Parathyroid adenoma (tissue), 2 donors: Measurements from ENCODE around the gene PGF.

ENCODE experiments used
- H2AFZ ChIP-seq: fragments of 300-600 bp; sonication (generic); one replicate; pipeline ENCODE4 v1.7.0; 2017; ENCODE audit warnings: antibody characterized with exemption, mild to moderate bottlenecking
- H3K27ac ChIP-seq: fragments of 300-600 bp; sonication (generic); one replicate; pipeline ENCODE4 v1.7.0; 2017
- H3K27me3 ChIP-seq: fragments of 300-600 bp; sonication (generic); one replicate; pipeline ENCODE4 v1.7.0; 2017; ENCODE audit warnings: low read length; ENCODE audit not compliant: control insufficient read depth, insufficient read depth
- H3K36me3 ChIP-seq: fragments of 300-600 bp; sonication (generic); one replicate; pipeline ENCODE4 v1.7.0; 2017; ENCODE audit warnings: low read length; ENCODE audit not compliant: control insufficient read depth, insufficient read depth
- H3K4me1 ChIP-seq: fragments of 300-600 bp; sonication (generic); one replicate; pipeline ENCODE4 v1.7.0; 2017; ENCODE audit warnings: control low read depth
- H3K4me2 ChIP-seq: fragments of 300-600 bp; sonication (generic); one replicate; pipeline ENCODE4 v1.7.0; 2017; ENCODE audit warnings: low read length
- H3K4me3 ChIP-seq: fragments of 300-600 bp; sonication (generic); one replicate; pipeline ENCODE4 v1.7.0; 2017; ENCODE audit warnings: low read depth, low read length
- H3K79me2 ChIP-seq: fragments of 300-600 bp; sonication (generic); one replicate; pipeline ENCODE4 v1.7.0; 2017; ENCODE audit warnings: control low read depth
- H3K9ac ChIP-seq: fragments of 300-600 bp; sonication (generic); one replicate; pipeline ENCODE4 v1.7.0; 2017; ENCODE audit warnings: mild to moderate bottlenecking
- H3K9me3 ChIP-seq: fragments of 300-600 bp; sonication (generic); one replicate; pipeline ENCODE4 v1.7.0; 2017; ENCODE audit warnings: low read length; ENCODE audit not compliant: control insufficient read depth
- CTCF ChIP-seq: fragments of 300-600 bp; sonication (generic); IDR thresholded peaks from one replicate; pipeline ENCODE4 v1.7.0; 2017; ENCODE audit warnings: antibody characterized with exemption, mild to moderate bottlenecking
- donor health status: primary hyperparathyroidism.

PGF gene

GRCh38 chr14:74911221-74911620, 44.2 kb downstream of the PGF start:
- Histone ChIP-seq H3K9ac (no peak overlapping the region), H2AFZ (no peak overlapping the region), H3K27ac (no peak overlapping the region), H3K36me3 (no peaks in the 10 kb centered on the region), H3K4me2 (no peak overlapping the region), H3K79me2 (no peaks in the 10 kb centered on the region), H3K4me1 (no peaks in the 10 kb centered on the region), H3K27me3 (no peaks in the 10 kb centered on the region), H3K4me3 (no peak overlapping the region), H3K9me3 (no peaks in the 10 kb centered on the region)
- no peak for TF ChIP-seq CTCF

GRCh38 chr14:74910556-74910955, 44.8 kb downstream of the PGF start:
- no peak overlapping the region for H3K4me2 ChIP-seq
- H3K27me3 ChIP-seq = no peaks in the 10 kb centered on the region
- H3K36me3 ChIP-seq = no peaks in the 10 kb centered on the region
- no peak overlapping the region for H3K4me3 ChIP-seq
- no peak for TF ChIP-seq CTCF
- no peak overlapping the region for H3K27ac ChIP-seq
- no peaks in the 10 kb centered on the region for H3K79me2 ChIP-seq
- H2AFZ ChIP-seq = no peak overlapping the region
- no peaks in the 10 kb centered on the region for H3K9me3 ChIP-seq
- H3K4me1 ChIP-seq = peaks cover 4% of the 10 kb centered on the region
- no peak overlapping the region for H3K9ac ChIP-seq

GRCh38 chr14:74909911-74910310, 45.5 kb downstream of the PGF start:
- H2AFZ ChIP-seq = no peak overlapping the region
- no peaks in the 10 kb centered on the region for H3K36me3 ChIP-seq
- no peaks in the 10 kb centered on the region for H3K9me3 ChIP-seq
- no peak overlapping the region for H3K4me3 ChIP-seq
- TF ChIP-seq CTCF = no peak
- no peak overlapping the region for H3K9ac ChIP-seq
- peaks cover 4% of the 10 kb centered on the region for H3K4me1 ChIP-seq
- no peaks in the 10 kb centered on the region for H3K27me3 ChIP-seq
- no peak overlapping the region for H3K27ac ChIP-seq
- no peaks in the 10 kb centered on the region for H3K79me2 ChIP-seq
- H3K4me2 ChIP-seq = no peak overlapping the region

- H3K9me3 ChIP-seq = no peaks in the 10 kb centered on the region
Observed at GRCh38 chr14:74909501-74909900, 45.9 kb downstream of the PGF start.

More at GRCh38 chr14:74909501-74909900, 45.9 kb downstream of the PGF start:
- Histone ChIP-seq H3K4me3 (no peak overlapping the region), H3K36me3 (no peaks in the 10 kb centered on the region), H3K27me3 (no peaks in the 10 kb centered on the region), H3K79me2 (no peaks in the 10 kb centered on the region), H3K27ac (no peak overlapping the region), H3K4me2 (no peak overlapping the region), H2AFZ (no peak overlapping the region), H3K9ac (no peak overlapping the region), H3K4me1 (peaks cover 4% of the 10 kb centered on the region)
- TF ChIP-seq CTCF = no peak
